WTC11 (cell line): ENCODE results near the gene CLK3. TPM values are rescaled to one million over a fixed set of nuclear protein-coding genes. Genes with fewer than 3 reads are reported as not detected.

Experiments
- ELF4 ChIP-seq: sonication (generic); formaldehyde crosslinking; IDR thresholded peaks from 2 replicates; pipeline ENCODE4 v1.8.1; 2022; ENCODE audit warnings: low read depth, mild to moderate bottlenecking, moderate library complexity, missing genetic modification reagents
- GABPB1 ChIP-seq: sonication (generic); formaldehyde crosslinking; IDR thresholded peaks from 2 replicates; pipeline ENCODE4 v1.8.1; 2023; ENCODE audit warnings: mild to moderate bottlenecking, missing genetic modification reagents
- KAT7 ChIP-seq: sonication (generic); formaldehyde crosslinking; IDR thresholded peaks from 2 replicates; pipeline ENCODE4 v1.8.1; 2023; ENCODE audit warnings: missing genetic modification reagents, mild to moderate bottlenecking, borderline replicate concordance
- MLX ChIP-seq: sonication (generic); formaldehyde crosslinking; IDR thresholded peaks from 2 replicates; pipeline ENCODE4 v1.8.1; 2023; ENCODE audit warnings: mild to moderate bottlenecking, missing genetic modification reagents, moderate library complexity
- MXD4 ChIP-seq: fragments of 250-450 bp; sonication (Bioruptor Pico); IDR thresholded peaks from 2 replicates; pipeline ENCODE4 v1.8.0; 2021; ENCODE audit warnings: mild to moderate bottlenecking, moderate library complexity, borderline replicate concordance
- NFE2L1 ChIP-seq: sonication (generic); formaldehyde crosslinking; IDR thresholded peaks from 2 replicates; pipeline ENCODE4 v1.8.1; 2023; ENCODE audit warnings: missing genetic modification reagents
- NR1H2 ChIP-seq: sonication (generic); formaldehyde crosslinking; IDR thresholded peaks from 2 replicates; pipeline ENCODE4 v1.9.0; 2021; ENCODE audit warnings: mild to moderate bottlenecking, moderate library complexity, missing genetic modification reagents
- NR2C2 ChIP-seq: sonication (generic); formaldehyde crosslinking; IDR thresholded peaks from 2 replicates; pipeline ENCODE4 v1.8.0; 2022; ENCODE audit warnings: mild to moderate bottlenecking, missing genetic modification reagents
- PRRX2 ChIP-seq: fragments of 250-450 bp; sonication (Bioruptor Pico); IDR thresholded peaks from 2 replicates; pipeline ENCODE4 v1.8.0; 2021; ENCODE audit warnings: mild to moderate bottlenecking
- SMAD3 ChIP-seq: sonication (generic); formaldehyde crosslinking; IDR thresholded peaks from 2 replicates; pipeline ENCODE4 v1.8.0; 2022; ENCODE audit warnings: missing genetic modification reagents, mild to moderate bottlenecking, borderline replicate concordance
- TCF7 ChIP-seq: sonication (generic); formaldehyde crosslinking; IDR thresholded peaks from 2 replicates; pipeline ENCODE4 v1.8.0; 2022; ENCODE audit warnings: mild to moderate bottlenecking, low read depth, missing genetic modification reagents, moderate library complexity
- USF1 ChIP-seq: sonication (generic); formaldehyde crosslinking; IDR thresholded peaks from 2 replicates; pipeline ENCODE4 v1.8.0; 2022; ENCODE audit warnings: mild to moderate bottlenecking, missing genetic modification reagents
- ZBTB21 ChIP-seq: sonication (generic); formaldehyde crosslinking; IDR thresholded peaks from 2 replicates; pipeline ENCODE4 v1.8.1; 2023; ENCODE audit warnings: mild to moderate bottlenecking, missing genetic modification reagents, borderline replicate concordance
- ZNF219 ChIP-seq: sonication (generic); formaldehyde crosslinking; IDR thresholded peaks from 2 replicates; pipeline ENCODE4 v1.8.0; 2023; ENCODE audit warnings: missing genetic modification reagents, mild to moderate bottlenecking, borderline replicate concordance
- ZNF232 ChIP-seq: sonication (generic); formaldehyde crosslinking; IDR thresholded peaks from 2 replicates; pipeline ENCODE4 v1.8.0; 2022; ENCODE audit warnings: mild to moderate bottlenecking, missing genetic modification reagents
- ZNF263 ChIP-seq: sonication (generic); formaldehyde crosslinking; IDR thresholded peaks from 2 replicates; pipeline ENCODE4 v1.8.1; 2022; ENCODE audit warnings: low read depth, mild to moderate bottlenecking, moderate library complexity, missing genetic modification reagents
- ZNF317 ChIP-seq: sonication (generic); formaldehyde crosslinking; IDR thresholded peaks from 2 replicates; pipeline ENCODE4 v1.8.1; 2023; ENCODE audit warnings: low read depth, mild to moderate bottlenecking, moderate library complexity, missing genetic modification reagents, borderline replicate concordance
- ZNF423 ChIP-seq: fragments of 250-450 bp; sonication (Bioruptor Pico); IDR thresholded peaks from 2 replicates; pipeline ENCODE4 v2.1.2; 2022; ENCODE audit warnings: mild to moderate bottlenecking, moderate library complexity
- ZNF425 ChIP-seq: fragments of 250-450 bp; sonication (Bioruptor Pico); conservative IDR thresholded peaks from 2 replicates; pipeline ENCODE4 v1.9.0; 2021; ENCODE audit warnings: mild to moderate bottlenecking
- total RNA-seq: library from RNA; stranded (reverse); gene quantifications from 3 replicates; pipeline ENCODE4 v1.2.3, GENCODE V29; 2021
- TF ChIP-seq, protein P1 (sequence below): fragments of 250-450 bp; sonication (Bioruptor Pico); IDR thresholded peaks from 2 replicates; pipeline ENCODE4 v1.9.0; 2021; ENCODE audit warnings: mild to moderate bottlenecking
- TF ChIP-seq, protein P2 (sequence below): sonication (generic); formaldehyde crosslinking; IDR thresholded peaks from 2 replicates; pipeline ENCODE4 v1.8.1; 2023; ENCODE audit warnings: mild to moderate bottlenecking, missing genetic modification reagents
- TF ChIP-seq, protein P3 (sequence below): sonication (generic); formaldehyde crosslinking; IDR thresholded peaks from 2 replicates; pipeline ENCODE4 v1.8.1; 2022; ENCODE audit warnings: missing genetic modification reagents, borderline replicate concordance
- TF ChIP-seq, protein P4 (sequence below): sonication (generic); formaldehyde crosslinking; IDR thresholded peaks from 2 replicates; pipeline ENCODE4 v1.8.0; 2022; ENCODE audit warnings: mild to moderate bottlenecking, missing genetic modification reagents

Gene CLK3
- total RNA-seq, 1 experiment from 2014 or later, result 48.1 TPM

DNA sequence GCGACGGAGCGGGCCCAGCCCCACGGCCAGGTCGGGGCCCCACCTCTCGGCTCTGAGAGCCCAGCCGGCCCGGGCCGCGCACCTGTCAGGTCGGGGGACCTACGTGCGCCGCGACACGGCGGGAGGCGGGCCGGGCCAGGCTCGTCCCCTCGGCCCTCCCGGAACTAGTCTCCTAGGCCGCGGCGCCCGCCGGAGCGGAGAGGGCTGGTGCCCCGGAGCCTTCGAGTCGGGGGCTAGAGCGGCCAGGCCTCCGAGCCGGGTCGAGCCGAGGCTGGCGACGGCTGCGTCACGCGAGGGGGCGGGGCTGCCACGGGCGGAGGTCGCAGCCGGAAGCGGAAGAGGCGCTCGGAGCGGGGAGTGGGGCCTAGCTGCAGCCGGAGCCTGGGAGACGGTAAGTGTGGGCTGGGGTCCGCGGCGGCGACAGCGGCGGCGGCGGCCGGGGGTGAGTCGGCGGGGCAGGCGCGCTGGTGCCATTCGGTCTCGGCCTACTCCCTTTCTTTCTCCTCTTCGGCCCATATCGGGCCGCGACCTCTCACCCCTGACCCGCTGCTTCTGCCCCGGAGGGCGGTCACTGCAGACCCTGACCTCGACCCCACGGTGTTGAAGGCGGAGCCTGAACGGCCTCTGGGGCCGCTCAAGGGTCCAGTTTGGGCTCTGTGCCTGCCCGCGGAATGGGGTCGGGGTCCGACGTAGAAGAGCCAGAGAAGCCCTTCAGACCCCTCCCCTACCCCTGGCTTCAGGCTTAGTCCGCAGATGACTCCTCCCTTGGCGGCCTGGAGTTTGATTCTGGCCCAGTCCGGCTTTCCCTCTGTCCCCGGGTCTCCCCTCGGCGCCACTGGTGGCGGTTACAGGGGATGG, at the start of gene CLK3 (continued):
- TF ChIP-seq ZNF219 (CRISPR knock-in tag) (no peak), ZBTB21 (peak; percentile 50; the same call in 1 of the 2 replicates), PRRX2 (no peak), MLX (CRISPR knock-in tag) (no peak), ZNF263 (no peak), NR1H2 (no peak), ZNF232 (CRISPR knock-in tag) (0 out of 2 replicates have a peak, but pooled peaks have one; percentile 15), KAT7 (CRISPR knock-in tag) (peak; percentile 72; the same call in 1 of the 2 replicates), SMAD3 (CRISPR knock-in tag) (peak; percentile 81; the same call in 1 of the 2 replicates), NR2C2 (CRISPR knock-in tag) (peak; percentile 72), ZNF317 (CRISPR knock-in tag) (no peak), USF1 (CRISPR knock-in tag) (0 out of 2 replicates have a peak, but pooled peaks have one; percentile 8), TCF7 (CRISPR knock-in tag) (0 out of 2 replicates have a peak, but pooled peaks have one; percentile 21), ZNF425 (CRISPR knock-in tag) (no peak), ZNF423 (CRISPR knock-in tag) (no peak), NFE2L1 (CRISPR knock-in tag) (no peak; the same call in 1 of the 2 replicates), GABPB1 (peak; percentile 89), MXD4 (no peak), ELF4 (CRISPR knock-in tag) (no peak)
- TF ChIP-seq, protein P1, sequence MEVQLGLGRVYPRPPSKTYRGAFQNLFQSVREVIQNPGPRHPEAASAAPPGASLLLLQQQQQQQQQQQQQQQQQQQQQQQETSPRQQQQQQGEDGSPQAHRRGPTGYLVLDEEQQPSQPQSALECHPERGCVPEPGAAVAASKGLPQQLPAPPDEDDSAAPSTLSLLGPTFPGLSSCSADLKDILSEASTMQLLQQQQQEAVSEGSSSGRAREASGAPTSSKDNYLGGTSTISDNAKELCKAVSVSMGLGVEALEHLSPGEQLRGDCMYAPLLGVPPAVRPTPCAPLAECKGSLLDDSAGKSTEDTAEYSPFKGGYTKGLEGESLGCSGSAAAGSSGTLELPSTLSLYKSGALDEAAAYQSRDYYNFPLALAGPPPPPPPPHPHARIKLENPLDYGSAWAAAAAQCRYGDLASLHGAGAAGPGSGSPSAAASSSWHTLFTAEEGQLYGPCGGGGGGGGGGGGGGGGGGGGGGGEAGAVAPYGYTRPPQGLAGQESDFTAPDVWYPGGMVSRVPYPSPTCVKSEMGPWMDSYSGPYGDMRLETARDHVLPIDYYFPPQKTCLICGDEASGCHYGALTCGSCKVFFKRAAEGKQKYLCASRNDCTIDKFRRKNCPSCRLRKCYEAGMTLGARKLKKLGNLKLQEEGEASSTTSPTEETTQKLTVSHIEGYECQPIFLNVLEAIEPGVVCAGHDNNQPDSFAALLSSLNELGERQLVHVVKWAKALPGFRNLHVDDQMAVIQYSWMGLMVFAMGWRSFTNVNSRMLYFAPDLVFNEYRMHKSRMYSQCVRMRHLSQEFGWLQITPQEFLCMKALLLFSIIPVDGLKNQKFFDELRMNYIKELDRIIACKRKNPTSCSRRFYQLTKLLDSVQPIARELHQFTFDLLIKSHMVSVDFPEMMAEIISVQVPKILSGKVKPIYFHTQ (CRISPR knock-in tag), result no peak
- TF ChIP-seq, protein P2, sequence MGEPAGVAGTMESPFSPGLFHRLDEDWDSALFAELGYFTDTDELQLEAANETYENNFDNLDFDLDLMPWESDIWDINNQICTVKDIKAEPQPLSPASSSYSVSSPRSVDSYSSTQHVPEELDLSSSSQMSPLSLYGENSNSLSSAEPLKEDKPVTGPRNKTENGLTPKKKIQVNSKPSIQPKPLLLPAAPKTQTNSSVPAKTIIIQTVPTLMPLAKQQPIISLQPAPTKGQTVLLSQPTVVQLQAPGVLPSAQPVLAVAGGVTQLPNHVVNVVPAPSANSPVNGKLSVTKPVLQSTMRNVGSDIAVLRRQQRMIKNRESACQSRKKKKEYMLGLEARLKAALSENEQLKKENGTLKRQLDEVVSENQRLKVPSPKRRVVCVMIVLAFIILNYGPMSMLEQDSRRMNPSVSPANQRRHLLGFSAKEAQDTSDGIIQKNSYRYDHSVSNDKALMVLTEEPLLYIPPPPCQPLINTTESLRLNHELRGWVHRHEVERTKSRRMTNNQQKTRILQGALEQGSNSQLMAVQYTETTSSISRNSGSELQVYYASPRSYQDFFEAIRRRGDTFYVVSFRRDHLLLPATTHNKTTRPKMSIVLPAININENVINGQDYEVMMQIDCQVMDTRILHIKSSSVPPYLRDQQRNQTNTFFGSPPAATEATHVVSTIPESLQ, result no peak
- TF ChIP-seq, protein P3, sequence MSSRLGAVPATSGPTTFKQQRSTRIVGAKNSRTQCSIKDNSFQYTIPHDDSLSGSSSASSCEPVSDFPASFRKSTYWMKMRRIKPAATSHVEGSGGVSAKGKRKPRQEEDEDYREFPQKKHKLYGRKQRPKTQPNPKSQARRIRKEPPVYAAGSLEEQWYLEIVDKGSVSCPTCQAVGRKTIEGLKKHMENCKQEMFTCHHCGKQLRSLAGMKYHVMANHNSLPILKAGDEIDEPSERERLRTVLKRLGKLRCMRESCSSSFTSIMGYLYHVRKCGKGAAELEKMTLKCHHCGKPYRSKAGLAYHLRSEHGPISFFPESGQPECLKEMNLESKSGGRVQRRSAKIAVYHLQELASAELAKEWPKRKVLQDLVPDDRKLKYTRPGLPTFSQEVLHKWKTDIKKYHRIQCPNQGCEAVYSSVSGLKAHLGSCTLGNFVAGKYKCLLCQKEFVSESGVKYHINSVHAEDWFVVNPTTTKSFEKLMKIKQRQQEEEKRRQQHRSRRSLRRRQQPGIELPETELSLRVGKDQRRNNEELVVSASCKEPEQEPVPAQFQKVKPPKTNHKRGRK (CRISPR knock-in tag), result no peak; the same call in 1 of the 2 replicates
- TF ChIP-seq, protein P4, sequence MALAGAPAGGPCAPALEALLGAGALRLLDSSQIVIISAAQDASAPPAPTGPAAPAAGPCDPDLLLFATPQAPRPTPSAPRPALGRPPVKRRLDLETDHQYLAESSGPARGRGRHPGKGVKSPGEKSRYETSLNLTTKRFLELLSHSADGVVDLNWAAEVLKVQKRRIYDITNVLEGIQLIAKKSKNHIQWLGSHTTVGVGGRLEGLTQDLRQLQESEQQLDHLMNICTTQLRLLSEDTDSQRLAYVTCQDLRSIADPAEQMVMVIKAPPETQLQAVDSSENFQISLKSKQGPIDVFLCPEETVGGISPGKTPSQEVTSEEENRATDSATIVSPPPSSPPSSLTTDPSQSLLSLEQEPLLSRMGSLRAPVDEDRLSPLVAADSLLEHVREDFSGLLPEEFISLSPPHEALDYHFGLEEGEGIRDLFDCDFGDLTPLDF (CRISPR knock-in tag), result 0 out of 2 replicates have a peak, but pooled peaks have one; percentile 42
